ENCODE results near the gene NSMCE1.

The NSMCE1 gene

DNA sequence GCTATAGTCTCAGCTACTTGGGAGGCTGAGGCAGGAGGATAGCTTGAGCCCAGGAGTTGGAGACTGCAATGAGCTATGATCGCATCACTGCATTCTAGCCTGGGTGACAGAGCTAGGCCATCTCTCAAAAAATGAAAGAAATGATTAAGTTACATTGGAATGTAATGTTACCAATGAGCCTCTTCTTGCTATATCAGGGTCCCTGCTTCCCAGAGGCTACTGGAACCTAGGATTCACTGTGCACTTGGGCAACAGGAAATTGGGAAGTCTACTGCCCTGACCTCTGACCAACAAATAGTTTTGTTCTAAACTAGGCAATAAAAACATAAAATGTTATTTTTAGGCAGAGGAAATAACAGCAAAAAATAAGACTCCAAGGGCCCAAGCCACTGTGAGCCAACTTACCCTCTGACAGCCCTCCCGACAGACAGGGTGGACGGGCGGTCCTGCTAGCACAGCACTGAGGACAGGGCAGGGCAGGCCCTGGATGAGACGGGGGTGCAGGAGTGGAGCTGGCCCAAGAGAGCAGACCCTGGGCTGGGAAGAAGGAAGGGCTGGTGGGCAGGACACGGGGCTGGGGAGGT is 27.5 kb downstream of the NSMCE1 start:
- Histone ChIP-seq H3K9ac (no peak overlapping the region), H3K27ac (no peak overlapping the region), H3K79me2 (ENCODE audit: insufficient read depth, low read depth) (no peaks in the 10 kb centered on the region), H3K36me3 (ENCODE audit: insufficient read depth) (no peaks in the 10 kb centered on the region), H3K27me3 (ENCODE audit: insufficient read depth, low read depth) (no peaks in the 10 kb centered on the region), H2AFZ (ENCODE audit: low read depth) (no peak overlapping the region), H3K4me1 (ENCODE audit: low read depth, poor library complexity, severe bottlenecking) (peaks cover 3% of the 10 kb centered on the region), H3K4me3 (IDR thresholded peaks at IDR 0.05; ENCODE audit: insufficient read depth, low read depth, low read length) (no peak overlapping the region), H4K20me1 (ENCODE audit: insufficient read depth) (no peaks in the 10 kb centered on the region), H3K4me2 (no peak overlapping the region)
- TF ChIP-seq, protein P1, sequence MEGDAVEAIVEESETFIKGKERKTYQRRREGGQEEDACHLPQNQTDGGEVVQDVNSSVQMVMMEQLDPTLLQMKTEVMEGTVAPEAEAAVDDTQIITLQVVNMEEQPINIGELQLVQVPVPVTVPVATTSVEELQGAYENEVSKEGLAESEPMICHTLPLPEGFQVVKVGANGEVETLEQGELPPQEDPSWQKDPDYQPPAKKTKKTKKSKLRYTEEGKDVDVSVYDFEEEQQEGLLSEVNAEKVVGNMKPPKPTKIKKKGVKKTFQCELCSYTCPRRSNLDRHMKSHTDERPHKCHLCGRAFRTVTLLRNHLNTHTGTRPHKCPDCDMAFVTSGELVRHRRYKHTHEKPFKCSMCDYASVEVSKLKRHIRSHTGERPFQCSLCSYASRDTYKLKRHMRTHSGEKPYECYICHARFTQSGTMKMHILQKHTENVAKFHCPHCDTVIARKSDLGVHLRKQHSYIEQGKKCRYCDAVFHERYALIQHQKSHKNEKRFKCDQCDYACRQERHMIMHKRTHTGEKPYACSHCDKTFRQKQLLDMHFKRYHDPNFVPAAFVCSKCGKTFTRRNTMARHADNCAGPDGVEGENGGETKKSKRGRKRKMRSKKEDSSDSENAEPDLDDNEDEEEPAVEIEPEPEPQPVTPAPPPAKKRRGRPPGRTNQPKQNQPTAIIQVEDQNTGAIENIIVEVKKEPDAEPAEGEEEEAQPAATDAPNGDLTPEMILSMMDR (conservative IDR thresholded peaks at IDR 0.05; ENCODE audit: low read depth, low read length), result no peak

DNA sequence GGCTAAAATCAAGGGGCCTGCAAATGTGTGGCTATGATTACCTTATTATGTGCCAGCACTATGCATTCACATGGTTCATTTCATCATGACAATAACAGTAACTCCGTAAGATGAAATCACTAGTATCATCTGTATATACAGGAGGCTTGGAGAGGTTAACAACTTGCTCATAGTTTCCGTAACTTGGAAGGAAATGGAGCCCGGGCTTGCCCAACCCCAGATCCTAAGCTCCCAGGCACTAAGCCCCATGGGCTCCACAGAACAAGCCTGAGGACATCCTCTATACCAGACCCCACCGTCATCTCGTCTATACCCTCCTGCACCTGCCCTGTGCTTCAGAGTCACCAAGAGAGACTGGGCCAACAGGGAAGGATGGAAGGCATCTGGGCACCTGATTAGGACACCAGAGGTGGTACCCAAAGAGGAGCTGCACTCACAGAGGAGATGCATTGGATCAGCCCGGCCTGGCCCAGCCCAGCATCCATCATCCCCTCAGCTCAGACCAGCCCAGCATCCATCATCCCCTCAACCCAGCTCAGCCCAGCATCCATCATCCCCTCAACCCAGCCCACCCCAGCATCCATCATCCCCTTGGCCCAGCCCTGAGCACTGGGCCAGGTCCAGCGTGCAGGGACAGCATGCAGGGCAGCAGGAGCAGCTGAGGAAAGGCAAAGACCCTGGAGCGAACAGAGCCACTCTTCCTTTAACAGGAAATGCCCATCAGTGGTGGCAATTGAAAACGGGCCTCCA is 28.5 kb downstream of the NSMCE1 start:
- Histone ChIP-seq H3K4me3 (IDR thresholded peaks at IDR 0.05; ENCODE audit: insufficient read depth, low read depth, low read length) (no peak overlapping the region), H3K4me2 (no peak overlapping the region), H3K4me1 (ENCODE audit: low read depth, poor library complexity, severe bottlenecking) (peaks cover 10% of the 10 kb centered on the region), H2AFZ (ENCODE audit: low read depth) (no peak overlapping the region), H3K27me3 (ENCODE audit: insufficient read depth, low read depth) (no peaks in the 10 kb centered on the region), H3K27ac (no peak overlapping the region), H3K79me2 (ENCODE audit: insufficient read depth, low read depth) (no peaks in the 10 kb centered on the region), H4K20me1 (ENCODE audit: insufficient read depth) (no peaks in the 10 kb centered on the region), H3K9ac (no peak overlapping the region), H3K36me3 (ENCODE audit: insufficient read depth) (no peaks in the 10 kb centered on the region)
- TF ChIP-seq, protein P1 (conservative IDR thresholded peaks at IDR 0.05; ENCODE audit: low read depth, low read length), result no peak

DNA sequence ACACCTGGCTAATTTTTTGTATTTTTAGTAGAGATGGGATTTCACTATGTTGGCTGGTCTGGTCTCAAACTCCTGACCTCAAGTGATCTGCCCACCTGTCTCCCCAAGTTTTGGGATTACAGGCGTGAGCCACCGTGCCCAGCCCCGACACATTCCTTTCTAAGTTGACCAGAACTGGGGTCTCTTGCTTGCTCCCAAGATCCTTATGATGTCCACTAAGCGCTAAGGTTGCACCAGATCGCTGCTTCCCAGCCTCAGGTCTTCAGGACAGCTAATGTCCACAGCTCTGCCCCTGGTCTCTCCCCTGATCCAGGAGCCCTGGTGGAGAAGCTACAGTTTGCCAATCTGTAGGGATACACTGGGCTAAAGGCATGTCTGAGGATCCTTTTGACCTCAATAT is 29.5 kb downstream of the NSMCE1 start:
- Histone ChIP-seq H3K9ac (no peak overlapping the region), H3K36me3 (ENCODE audit: insufficient read depth) (no peaks in the 10 kb centered on the region), H3K4me3 (IDR thresholded peaks at IDR 0.05; ENCODE audit: insufficient read depth, low read depth, low read length) (no peak overlapping the region), H3K27ac (no peak overlapping the region), H3K4me1 (ENCODE audit: low read depth, poor library complexity, severe bottlenecking) (peaks cover 20% of the 10 kb centered on the region), H3K79me2 (ENCODE audit: insufficient read depth, low read depth) (no peaks in the 10 kb centered on the region), H3K4me2 (no peak overlapping the region), H2AFZ (ENCODE audit: low read depth) (no peak overlapping the region), H3K27me3 (ENCODE audit: insufficient read depth, low read depth) (no peaks in the 10 kb centered on the region), H4K20me1 (ENCODE audit: insufficient read depth) (no peaks in the 10 kb centered on the region)
- TF ChIP-seq, protein P1 (conservative IDR thresholded peaks at IDR 0.05; ENCODE audit: low read depth, low read length), result no peak

DNA sequence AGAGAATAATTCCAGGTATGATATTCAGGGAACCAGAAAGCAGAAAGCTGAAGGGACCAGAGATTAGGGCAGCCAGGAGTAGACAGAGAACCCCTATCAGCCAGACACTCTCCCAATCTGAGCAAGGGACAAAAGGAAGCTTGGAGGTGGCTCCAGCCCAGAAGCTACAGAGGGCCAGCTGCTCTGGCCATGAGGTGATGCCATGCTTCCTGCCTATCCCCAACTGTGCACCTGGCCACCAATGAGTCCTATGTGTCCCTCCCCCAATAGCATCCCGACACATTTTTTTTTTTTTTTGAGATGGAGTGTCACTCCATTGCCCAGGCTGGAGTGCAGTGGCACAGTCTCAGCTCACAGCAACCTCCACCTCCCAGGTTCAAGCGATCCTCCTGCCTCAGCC is 30.0 kb downstream of the NSMCE1 start:
- TF ChIP-seq, protein P1 (conservative IDR thresholded peaks at IDR 0.05; ENCODE audit: low read depth, low read length), result no peak
- no peaks in the 10 kb centered on the region for H4K20me1 ChIP-seq (ENCODE audit: insufficient read depth)
- no peak overlapping the region for H3K27ac ChIP-seq
- H3K79me2 ChIP-seq (ENCODE audit: insufficient read depth, low read depth), result no peaks in the 10 kb centered on the region
- no peak overlapping the region for H2AFZ ChIP-seq (ENCODE audit: low read depth)
- no peak overlapping the region for H3K9ac ChIP-seq
- H3K4me2 ChIP-seq, result no peak overlapping the region
- no peaks in the 10 kb centered on the region for H3K27me3 ChIP-seq (ENCODE audit: insufficient read depth, low read depth)
- no peak overlapping the region for H3K4me3 ChIP-seq (IDR thresholded peaks at IDR 0.05; ENCODE audit: insufficient read depth, low read depth, low read length)
- H3K4me1 ChIP-seq (ENCODE audit: low read depth, poor library complexity, severe bottlenecking), result peaks cover 25% of the 10 kb centered on the region
- H3K36me3 ChIP-seq (ENCODE audit: insufficient read depth), result no peaks in the 10 kb centered on the region

Measured in KMS-11 (cell line).